Measurements from ENCODE around the gene RTN4. TPM values are rescaled to one million over a fixed set of nuclear protein-coding genes. Genes with fewer than 3 reads are reported as not detected.

Gene RTN4
- total RNA-seq, 1 experiment from 2014 or later, result 513 TPM

DNA sequence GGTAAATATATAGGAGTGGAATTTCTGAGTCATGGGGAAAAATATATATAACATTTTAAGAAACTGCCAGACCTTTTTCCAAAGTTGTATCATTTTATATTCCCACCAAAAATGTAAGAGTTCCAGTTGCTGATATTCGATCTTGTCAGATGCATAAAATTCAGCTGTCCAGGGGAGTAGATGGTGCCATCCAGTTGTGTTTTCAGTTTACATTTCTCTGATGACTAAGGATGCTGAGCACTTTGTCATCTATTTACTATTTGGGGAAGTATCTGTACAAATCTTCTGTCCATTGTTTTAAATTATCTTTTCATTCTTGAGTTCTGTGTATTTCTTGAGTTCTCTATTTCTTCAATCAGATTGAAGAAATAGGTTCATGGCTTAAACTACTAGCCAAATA is 126.1 kb downstream of the RTN4 start:
- Histone ChIP-seq H3K27me3 (ENCODE audit: control insufficient read depth, insufficient read depth, low read length) (no peaks in the 10 kb centered on the region), H3K4me3 (ENCODE audit: low read depth in 2 of 2, low read length in 2 of 2) (no peak overlapping the region), H3K4me1 (ENCODE audit: control insufficient read depth, insufficient read depth, low read length) (no peaks in the 10 kb centered on the region), H3K9me3 (ENCODE audit: control insufficient read depth, insufficient read depth, low read depth, low read length) (peaks cover 29% of the 10 kb centered on the region; the same call in 1 of the 2 replicates), H3K27ac (ENCODE audit: low read length) (no peak overlapping the region), H3K36me3 (ENCODE audit: control insufficient read depth, insufficient read depth, low read length) (no peaks in the 10 kb centered on the region)
- in situ Hi-C loops (cut with HindIII; ENCODE audit: low pct_unique_long_range_greater_than_20kb, low sequenced_read_pairs) (no loop called here), intact Hi-C loops (cut with micrococcal nuclease; ENCODE audit: unreplicated experiment) (no loop called here)
- ChIA-PET POLR2A (no interaction called here), CTCF (no interaction called here)
- no peak for ATAC-seq
- BruUV-seq (replicated peaks), result no TSS peak
- no peak for DNase-seq (ENCODE audit: low read depth, low spot score)
- TF ChIP-seq TCF7L2 (IDR thresholded peaks at IDR 0.05; ENCODE audit: low read depth, low read length) (no peak), POLR2AphosphoS5 (IDR thresholded peaks at IDR 0.05; ENCODE audit: low read depth, low read length) (no peak), CTCF (IDR thresholded peaks at IDR 0.05) (no peak), SIN3A (IDR thresholded peaks at IDR 0.05; ENCODE audit: borderline replicate concordance, insufficient read depth, low read depth, low read length) (no peak), REST (IDR thresholded peaks at IDR 0.05; ENCODE audit: insufficient read depth in 1 of 2, low read depth in 2 of 2, low read length in 1 of 2) (no peak)

Other genes with a start within 250 kb of the RTN4 start
- 3.6 TPM for gene CLHC1, start 181.8 kb upstream of the RTN4 start, total RNA-seq (2021; ENCODE audit: unreplicated experiment)
- 853 TPM for gene RPS27A, start 182.2 kb upstream of the RTN4 start, total RNA-seq (2021; ENCODE audit: unreplicated experiment)
- 34.1 TPM for gene MTIF2, start 218.8 kb upstream of the RTN4 start, total RNA-seq (2021; ENCODE audit: unreplicated experiment)

Measured in Panc1 (cell line).